ENCODE results near the gene IER3. TPM values are rescaled to one million over a fixed set of nuclear protein-coding genes. Genes with fewer than 3 reads are reported as not detected.
"Not testable (repeated sequence)": the region's sequence is repeated elsewhere in the genome, so short reads cannot be mapped to it uniquely, and the experiment has no call there.

IER3 gene
- total and polyA plus RNA-seq, 7 donors: 3.1 to 321 (median 18.5) TPM

DNA sequence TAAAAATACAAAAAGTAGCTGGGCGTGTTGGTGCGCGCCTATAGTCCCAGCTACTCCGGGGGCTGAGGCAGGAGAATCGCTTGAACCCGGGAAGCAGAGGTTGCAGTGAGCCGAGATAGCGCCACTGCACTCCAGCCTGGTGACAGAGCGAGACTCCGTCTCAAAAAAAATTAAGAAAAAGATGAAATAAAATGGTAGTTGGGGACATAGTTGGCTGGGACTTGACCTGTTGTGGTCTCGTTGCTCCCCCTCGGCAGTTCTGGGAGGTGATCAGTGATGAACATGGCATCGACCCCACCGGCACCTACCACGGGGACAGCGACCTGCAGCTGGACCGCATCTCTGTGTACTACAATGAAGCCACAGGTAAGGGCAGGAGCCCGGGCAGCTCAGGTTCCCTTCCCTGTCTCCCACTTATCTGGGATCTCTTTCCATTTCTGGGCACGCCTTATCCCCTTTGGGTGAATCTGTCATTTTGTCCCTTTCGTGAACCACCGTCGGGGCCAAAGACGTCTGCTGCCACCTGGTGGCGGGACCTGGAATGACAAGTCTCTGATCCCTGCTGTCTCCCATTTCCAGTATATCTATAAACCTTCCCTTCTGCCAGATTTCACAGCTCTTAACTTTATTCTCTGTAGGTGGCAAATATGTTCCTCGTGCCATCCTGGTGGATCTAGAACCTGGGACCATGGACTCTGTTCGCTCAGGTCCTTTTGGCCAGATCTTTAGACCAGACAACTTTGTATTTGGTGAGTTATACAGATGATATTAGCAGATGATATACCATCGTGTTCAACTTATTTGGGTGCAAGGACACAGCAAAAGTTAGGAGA lies 21.9 kb downstream of the IER3 start:
- peak overlapping the region; percentile 98 for H3K27ac ChIP-seq
- 16 to 22% (median 20%) methylated on average over 27 of the region's 27 CpGs for WGBS, 3 donors
- H3K9me3 ChIP-seq: no peaks in the 10 kb centered on the region
- no peaks in the 10 kb centered on the region for H3K27me3 ChIP-seq (ENCODE audit: insufficient read depth in 3 of 3, low read length in 2 of 3)
- DNase-seq (peak; percentile 81 to 88), ATAC-seq (peak; percentile 19 to 47 (median 24))
- H3K4me3 ChIP-seq: peak overlapping the region; percentile 96
- TF ChIP-seq, protein P1, sequence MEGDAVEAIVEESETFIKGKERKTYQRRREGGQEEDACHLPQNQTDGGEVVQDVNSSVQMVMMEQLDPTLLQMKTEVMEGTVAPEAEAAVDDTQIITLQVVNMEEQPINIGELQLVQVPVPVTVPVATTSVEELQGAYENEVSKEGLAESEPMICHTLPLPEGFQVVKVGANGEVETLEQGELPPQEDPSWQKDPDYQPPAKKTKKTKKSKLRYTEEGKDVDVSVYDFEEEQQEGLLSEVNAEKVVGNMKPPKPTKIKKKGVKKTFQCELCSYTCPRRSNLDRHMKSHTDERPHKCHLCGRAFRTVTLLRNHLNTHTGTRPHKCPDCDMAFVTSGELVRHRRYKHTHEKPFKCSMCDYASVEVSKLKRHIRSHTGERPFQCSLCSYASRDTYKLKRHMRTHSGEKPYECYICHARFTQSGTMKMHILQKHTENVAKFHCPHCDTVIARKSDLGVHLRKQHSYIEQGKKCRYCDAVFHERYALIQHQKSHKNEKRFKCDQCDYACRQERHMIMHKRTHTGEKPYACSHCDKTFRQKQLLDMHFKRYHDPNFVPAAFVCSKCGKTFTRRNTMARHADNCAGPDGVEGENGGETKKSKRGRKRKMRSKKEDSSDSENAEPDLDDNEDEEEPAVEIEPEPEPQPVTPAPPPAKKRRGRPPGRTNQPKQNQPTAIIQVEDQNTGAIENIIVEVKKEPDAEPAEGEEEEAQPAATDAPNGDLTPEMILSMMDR (IDR thresholded peaks at IDR 0.05): peak; percentile 99
- peaks cover 4 to 51% of the 10 kb centered on the region in 2 donors for H3K36me3 ChIP-seq (ENCODE audit: insufficient read depth in 1 of 2, low read depth in 1 of 2)
- H3K4me1 ChIP-seq: peaks cover 29% of the 10 kb centered on the region
- intact Hi-C loops (cut with DNase I): loop anchor here (1.0 to 10.0 kb wide), 2 partner anchors 43 to 178 kb away; no protein-coding TSS in a partner anchor

DNA sequence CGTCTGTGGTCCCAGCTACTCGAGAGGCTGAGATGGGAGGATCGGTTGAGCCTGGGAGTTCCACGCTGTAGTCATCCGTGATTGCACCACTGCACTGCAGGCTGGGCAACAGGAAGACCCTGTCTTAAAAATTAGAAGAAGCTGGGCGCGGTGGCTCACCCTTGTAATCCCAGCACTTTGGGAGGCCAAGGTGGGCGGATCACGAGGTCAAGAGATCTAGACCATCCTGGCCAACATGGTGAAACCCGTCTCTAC lies 22.4 kb downstream of the IER3 start:
- DNase-seq: peak in 1 of 2 donors; percentile 59

DNA sequence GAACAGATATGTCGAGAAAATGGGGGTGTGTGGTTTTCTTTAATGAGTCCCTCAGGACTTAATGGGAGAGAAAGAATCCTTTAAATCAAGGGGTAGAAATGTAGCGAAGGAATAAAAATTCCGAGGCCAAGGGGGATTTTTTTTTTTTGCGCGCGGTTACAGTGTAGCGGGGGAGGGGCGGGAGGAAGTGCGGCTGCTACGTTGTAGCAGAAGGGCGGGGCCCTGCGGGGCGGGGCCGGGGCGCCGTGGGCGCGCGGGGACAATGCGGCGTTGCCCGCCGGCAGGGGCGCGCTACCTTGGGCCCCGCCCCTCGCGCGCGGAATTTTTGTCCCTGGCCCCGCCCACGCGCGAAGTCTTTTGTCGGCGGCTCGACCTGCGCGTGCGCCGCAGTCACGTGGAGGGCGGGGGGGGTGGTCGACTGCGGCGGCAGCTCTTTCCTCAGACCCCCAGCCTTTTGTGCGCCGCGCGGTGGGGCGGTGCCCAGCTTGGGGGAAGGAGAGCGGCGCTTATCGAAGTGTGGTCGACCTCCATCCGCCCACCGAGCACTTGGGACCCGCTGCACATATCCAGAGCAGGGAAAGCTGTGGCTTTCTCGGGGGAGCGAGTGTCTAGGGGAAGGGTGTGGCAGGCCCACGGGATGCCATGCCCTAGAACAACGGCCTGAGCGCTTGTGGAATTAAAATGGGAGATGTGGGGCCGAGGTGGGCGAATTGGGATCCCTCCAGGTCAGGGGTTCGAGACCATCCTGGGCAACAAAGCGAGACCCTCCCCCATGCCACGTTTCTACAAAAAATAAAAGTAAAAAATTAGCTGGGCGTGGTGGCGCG lies 22.9 kb downstream of the IER3 start:
- H3K36me3 ChIP-seq (ENCODE audit: insufficient read depth in 1 of 2, low read depth in 1 of 2): peaks cover 4 to 40% of the 10 kb centered on the region in 2 donors
- ATAC-seq: peak; percentile 73 to 79 (median 77)
- H3K9me3 ChIP-seq: no peaks in the 10 kb centered on the region
- intact Hi-C loops (cut with DNase I): loop anchor here (1.0 to 10.0 kb wide), 4 partner anchors 35 to 177 kb away; partner anchors contain the start of genes MRPS18B (in 1 of the 2), PPP1R10 (in 1 of the 2) and PPP1R18 (in 1 of the 2)
- peak; percentile 94 to 96 for DNase-seq
- 2 to 7% (median 5%) methylated on average over 50 to 71 of the region's 71 CpGs for WGBS, 3 donors
- peak overlapping the region; percentile 96 for H3K4me3 ChIP-seq
- peaks cover 33% of the 10 kb centered on the region for H3K4me1 ChIP-seq
- no peaks in the 10 kb centered on the region for H3K27me3 ChIP-seq (ENCODE audit: insufficient read depth in 3 of 3, low read length in 2 of 3)
- TF ChIP-seq, protein P1 (IDR thresholded peaks at IDR 0.05): peak; percentile 44
- H3K27ac ChIP-seq: peak overlapping the region; percentile 98

More for the DNA sequence above, 22.4 kb downstream of the IER3 start:
- not testable (repeated sequence) for ATAC-seq; H3K9me3 ChIP-seq; H3K27me3 ChIP-seq (ENCODE audit: insufficient read depth in 3 of 3, low read length in 2 of 3)
- Histone ChIP-seq H3K27ac (peak overlapping the region; percentile 98), H3K4me1 (peaks cover 29% of the 10 kb centered on the region), H3K36me3 (ENCODE audit: insufficient read depth in 1 of 2, low read depth in 1 of 2) (peaks cover 4 to 45% of the 10 kb centered on the region in 2 donors), H3K4me3 (peak overlapping the region; percentile 96)
- 22 to 35% (median 29%) methylated on average over 10 of the region's 10 CpGs for WGBS, 3 donors
- intact Hi-C loops (cut with DNase I): loop anchor here (1.0 to 10.0 kb wide), 2 partner anchors 43 to 177 kb away; no protein-coding TSS in a partner anchor

DNA sequence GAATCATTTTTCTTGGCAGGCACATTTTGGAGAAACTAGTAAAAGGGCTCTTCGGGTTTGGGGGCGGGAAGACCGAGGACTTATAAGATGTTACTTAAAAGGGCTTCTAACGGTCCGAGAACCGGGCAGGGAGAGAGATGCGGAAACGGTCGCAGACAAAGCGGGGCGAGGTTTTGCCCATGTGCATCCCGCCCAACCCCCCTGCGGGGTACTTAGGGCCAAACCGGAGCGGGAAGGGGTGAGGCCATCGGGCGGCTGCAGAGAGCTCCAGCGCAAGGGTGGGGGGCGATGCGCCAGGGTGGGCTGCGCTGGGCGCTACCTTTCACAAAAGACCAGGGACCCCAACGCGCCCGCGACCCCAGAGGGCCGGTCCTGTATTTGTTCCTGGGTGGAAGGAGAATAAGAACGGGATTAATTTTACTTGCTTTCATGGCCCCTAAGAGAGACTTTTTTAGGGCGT lies 23.6 kb downstream of the IER3 start:
- Histone ChIP-seq H3K4me1 (peaks cover 39% of the 10 kb centered on the region), H3K9me3 (no peaks in the 10 kb centered on the region), H3K36me3 (ENCODE audit: insufficient read depth in 1 of 2, low read depth in 1 of 2) (peaks cover 4 to 35% of the 10 kb centered on the region in 2 donors), H3K27me3 (ENCODE audit: insufficient read depth in 3 of 3, low read length in 2 of 3) (no peaks in the 10 kb centered on the region), H3K4me3 (peak overlapping the region; percentile 96), H3K27ac (peak overlapping the region; percentile 98)
- 0 to 1% (median 0%) methylated on average over 28 to 29 of the region's 29 CpGs for WGBS, 3 donors
- peak; percentile 79 to 84 for DNase-seq
- TF ChIP-seq, protein P1 (IDR thresholded peaks at IDR 0.05): no peak
- ATAC-seq: peak; percentile 15 to 37 (median 33)
- intact Hi-C loops (cut with DNase I): loop anchor here in 1 of 2 donors (2.0 to 10.0 kb wide), 3 partner anchors 34 to 176 kb away; partner anchors contain the start of genes MRPS18B, PPP1R10 and PPP1R18

Measured in psoas muscle (tissue), 8 donors.